ENCODE measurements around the gene CDH23. TPM values are rescaled to one million over a fixed set of nuclear protein-coding genes. Genes with fewer than 3 reads are reported as not detected.
A peak's percentile ranks its signal among the peaks of the same experiment; 100 is the strongest.

CDH23 gene
- total RNA-seq, 1 donor from 2014 or later, result 4.5 TPM

GRCh38 chr10:71467569-71468362 is 71.0 kb downstream of the CDH23 start:
- Histone ChIP-seq H3K27me3 (ENCODE audit: low read depth) (no peaks in the 10 kb centered on the region), H3K27ac (replicated peaks) (peak overlapping the region; percentile 51), H3K36me3 (no peaks in the 10 kb centered on the region), H3K4me3 (no peak overlapping the region), H3K4me1 (peaks cover 46% of the 10 kb centered on the region), H3K9me3 (replicated peaks) (no peaks in the 10 kb centered on the region)
- no peak for TF ChIP-seq CTCF (IDR thresholded peaks at IDR 0.05; ENCODE audit: borderline replicate concordance)
- no peak for DNase-seq
- intact Hi-C loops (cut with micrococcal nuclease), result no loop called here

DNA sequence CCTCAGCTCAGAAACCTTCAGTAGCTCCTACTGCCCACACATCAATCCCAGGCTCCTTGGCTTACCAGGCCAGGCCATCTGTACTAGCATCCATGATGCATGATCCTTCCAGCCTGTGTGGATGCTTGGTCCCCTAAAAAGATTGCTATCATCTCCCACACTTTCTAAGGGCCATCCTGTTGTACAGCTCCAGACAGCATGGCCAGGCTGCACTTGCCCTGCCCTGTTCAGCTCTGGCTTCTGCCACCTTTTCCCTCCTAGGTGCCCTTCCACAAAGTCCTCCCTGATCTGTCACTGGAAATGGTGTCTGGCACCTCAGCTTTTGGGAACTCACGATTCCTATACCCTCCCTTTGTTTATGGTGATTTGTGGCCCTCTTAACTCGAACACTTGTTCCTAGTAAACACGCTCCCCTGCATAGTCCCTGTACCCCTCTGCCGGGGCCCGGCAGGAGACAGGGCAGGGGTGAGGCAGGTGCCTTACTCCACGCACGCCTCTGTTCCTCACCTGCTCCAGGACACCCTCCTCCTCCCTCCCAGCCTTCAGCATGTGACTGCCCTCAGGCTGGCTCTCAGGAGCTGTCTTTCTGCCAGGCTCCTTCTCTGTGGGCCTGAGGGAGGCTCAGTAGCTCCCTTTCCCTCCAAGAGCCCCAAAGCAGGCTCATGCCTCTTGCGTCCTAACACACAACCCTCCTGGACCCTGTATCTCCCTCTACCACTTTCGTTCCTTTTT is 71.8 kb downstream of the CDH23 start:
- no peak for TF ChIP-seq CTCF (IDR thresholded peaks at IDR 0.05; ENCODE audit: borderline replicate concordance)
- intact Hi-C loops (cut with micrococcal nuclease), result no loop called here
- Histone ChIP-seq H3K4me1 (peaks cover 54% of the 10 kb centered on the region), H3K36me3 (no peaks in the 10 kb centered on the region), H3K4me3 (no peak overlapping the region), H3K9me3 (replicated peaks) (no peaks in the 10 kb centered on the region), H3K27me3 (ENCODE audit: low read depth) (no peaks in the 10 kb centered on the region), H3K27ac (replicated peaks) (peak overlapping the region; percentile 51)
- no peak for DNase-seq

- intact Hi-C loops (cut with micrococcal nuclease), result no loop called here
- Histone ChIP-seq H3K36me3 (no peaks in the 10 kb centered on the region), H3K27ac (replicated peaks) (no peak overlapping the region), H3K9me3 (replicated peaks) (no peaks in the 10 kb centered on the region), H3K4me1 (peaks cover 64% of the 10 kb centered on the region), H3K27me3 (ENCODE audit: low read depth) (no peaks in the 10 kb centered on the region), H3K4me3 (no peak overlapping the region)
- no peak for DNase-seq
- no peak for TF ChIP-seq CTCF (IDR thresholded peaks at IDR 0.05; ENCODE audit: borderline replicate concordance)
Measured at GRCh38 chr10:71471006-71471405, 74.3 kb downstream of the CDH23 start.

- TF ChIP-seq CTCF (IDR thresholded peaks at IDR 0.05; ENCODE audit: borderline replicate concordance), result no peak
- no peaks in the 10 kb centered on the region for H3K36me3 ChIP-seq
- H3K9me3 ChIP-seq (replicated peaks), result no peaks in the 10 kb centered on the region
- H3K4me1 ChIP-seq, result peaks cover 71% of the 10 kb centered on the region
- no peaks in the 10 kb centered on the region for H3K27me3 ChIP-seq (ENCODE audit: low read depth)
- H3K4me3 ChIP-seq, result no peak overlapping the region
- intact Hi-C loops (cut with micrococcal nuclease), result no loop called here
- no peak for DNase-seq
- peak overlapping the region; percentile 86 for H3K27ac ChIP-seq (replicated peaks)
Measured at GRCh38 chr10:71471957-71472365, 75.2 kb downstream of the CDH23 start.

GRCh38 chr10:71472466-71472865 is 75.7 kb downstream of the CDH23 start:
- peak overlapping the region; percentile 86 for H3K27ac ChIP-seq (replicated peaks)
- DNase-seq, result no peak
- H3K4me1 ChIP-seq, result peaks cover 76% of the 10 kb centered on the region
- H3K27me3 ChIP-seq (ENCODE audit: low read depth), result no peaks in the 10 kb centered on the region
- H3K4me3 ChIP-seq, result no peak overlapping the region
- no peaks in the 10 kb centered on the region for H3K9me3 ChIP-seq (replicated peaks)
- no peak for TF ChIP-seq CTCF (IDR thresholded peaks at IDR 0.05; ENCODE audit: borderline replicate concordance)
- no peaks in the 10 kb centered on the region for H3K36me3 ChIP-seq
- intact Hi-C loops (cut with micrococcal nuclease), result no loop called here
